ENCODE data around the gene PPM1D. TPM values are rescaled to one million over a fixed set of nuclear protein-coding genes. Genes with fewer than 3 reads are reported as not detected.

Gene PPM1D
- polyA plus RNA-seq, 1 of the 3 experiments (the other 2 are of a cell fraction) = 8.8 TPM

GRCh38 chr17:60601447-60602384, 1.7 kb downstream of the PPM1D start:
- H3K9me2 ChIP-seq = no peaks in the 10 kb centered on the region
- WGBS (ENCODE audit: low lambda C conversion rate) = under 1% methylated on average over 14 of the region's 14 CpGs
- H3K27ac ChIP-seq (ENCODE audit: low read depth in 2 of 2, low read length in 1 of 2) = peak overlapping the region; percentile 73 to 94
- peak overlapping the region; percentile 78 to 97 for H3K4me3 ChIP-seq (ENCODE audit: low read depth in 2 of 2, low read length in 1 of 2)
- H3K4me1 ChIP-seq (ENCODE audit: control insufficient read depth in 1 of 2, insufficient read depth in 2 of 2, low read depth in 1 of 2, low read length in 1 of 2) = peaks cover 3 to 18% of the 10 kb centered on the region in 2 experiments
- peaks cover 66% of the 10 kb centered on the region for H3K79me2 ChIP-seq (ENCODE audit: insufficient read depth)
- H3F3A ChIP-seq (replicated peaks; ENCODE audit: insufficient read depth) = peaks cover 43% of the 10 kb centered on the region
- H3K9me3 ChIP-seq = no peaks in the 10 kb centered on the region
- peaks cover 58% of the 10 kb centered on the region for H4K20me1 ChIP-seq (ENCODE audit: insufficient read depth)
- H3K36me3 ChIP-seq (replicated peaks in 1 of 2; ENCODE audit: control insufficient read depth in 1 of 2, insufficient read depth in 2 of 2, low read length in 1 of 2) = peaks cover 0 to 4% of the 10 kb centered on the region in 2 experiments
- DNase-seq = peak; percentile 79
- CTCF ChIA-PET = interaction anchor here (0.6 to 8.1 kb wide), 18 partner anchors 8 to 612 kb away, joined by 3 to 68 read pairs (median 4); no protein-coding TSS in a partner anchor
- H3K9ac ChIP-seq = peak overlapping the region; percentile 96
- H3K27me3 ChIP-seq (ENCODE audit: insufficient read depth) = no peaks in the 10 kb centered on the region
- H3K4me2 ChIP-seq = peak overlapping the region; percentile 90
- H2AFZ ChIP-seq (ENCODE audit: low read depth) = peak overlapping the region; percentile 40; the same call in 1 of the 2 replicates
- POLR2A ChIA-PET = interaction anchor here (1.5 kb wide), 1 partner anchor 11 kb away, joined by 3 read pairs; no protein-coding TSS in a partner anchor
- TF ChIP-seq ELF1 (IDR thresholded peaks at IDR 0.05) = no peak
- TF ChIP-seq FOXJ3 (CRISPR knock-in tag; IDR thresholded peaks at IDR 0.05) = no peak
- TF ChIP-seq FOXM1 (IDR thresholded peaks at IDR 0.05; ENCODE audit: low read depth) = no peak
- TF ChIP-seq, protein P1, sequence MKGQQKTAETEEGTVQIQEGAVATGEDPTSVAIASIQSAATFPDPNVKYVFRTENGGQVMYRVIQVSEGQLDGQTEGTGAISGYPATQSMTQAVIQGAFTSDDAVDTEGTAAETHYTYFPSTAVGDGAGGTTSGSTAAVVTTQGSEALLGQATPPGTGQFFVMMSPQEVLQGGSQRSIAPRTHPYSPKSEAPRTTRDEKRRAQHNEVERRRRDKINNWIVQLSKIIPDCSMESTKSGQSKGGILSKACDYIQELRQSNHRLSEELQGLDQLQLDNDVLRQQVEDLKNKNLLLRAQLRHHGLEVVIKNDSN (IDR thresholded peaks at IDR 0.05; ENCODE audit: borderline replicate concordance, low read depth) = no peak
- TF ChIP-seq EZH2phosphoT487 (IDR thresholded peaks at IDR 0.05; ENCODE audit: borderline replicate concordance, low read depth) = no peak
- no peak for TF ChIP-seq YY1 (IDR thresholded peaks at IDR 0.05; ENCODE audit: low read depth)
- TF ChIP-seq TCF12 (IDR thresholded peaks at IDR 0.05) = no peak
- no peak for TF ChIP-seq TEAD4 (IDR thresholded peaks at IDR 0.05; ENCODE audit: borderline replicate concordance, insufficient read depth)
- TF ChIP-seq RXRA (IDR thresholded peaks at IDR 0.05; ENCODE audit: borderline replicate concordance, low read depth) = no peak
- peak; percentile 99 for TF ChIP-seq PBX3 (IDR thresholded peaks at IDR 0.05)
- no peak for TF ChIP-seq NRF1 (IDR thresholded peaks at IDR 0.05; ENCODE audit: low read depth, low read length)
- TF ChIP-seq EP300 (IDR thresholded peaks at IDR 0.05; ENCODE audit: borderline replicate concordance in 1 of 2, low read depth in 1 of 2, low read length in 1 of 2) = peak in 1 of 2 experiments; percentile 18; a peak in 1 of 4 replicates
- no peak for TF ChIP-seq CHD2 (IDR thresholded peaks at IDR 0.05; ENCODE audit: low read length, partially characterized antibody)
- TF ChIP-seq RFX5 (IDR thresholded peaks at IDR 0.05; ENCODE audit: low read length) = no peak
- TF ChIP-seq RCOR1 (IDR thresholded peaks at IDR 0.05; ENCODE audit: low read length) = no peak; the same call in 1 of the 2 replicates
- TF ChIP-seq, protein P2, sequence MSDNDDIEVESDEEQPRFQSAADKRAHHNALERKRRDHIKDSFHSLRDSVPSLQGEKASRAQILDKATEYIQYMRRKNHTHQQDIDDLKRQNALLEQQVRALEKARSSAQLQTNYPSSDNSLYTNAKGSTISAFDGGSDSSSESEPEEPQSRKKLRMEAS (IDR thresholded peaks at IDR 0.05; ENCODE audit: low read depth) = peak; percentile 1; the same call in 1 of the 2 replicates
- TF ChIP-seq POLR2AphosphoS5 (IDR thresholded peaks at IDR 0.05; ENCODE audit: low read depth, low read length) = no peak; the same call in 1 of the 2 replicates
- TF ChIP-seq SIN3A (IDR thresholded peaks at IDR 0.05; ENCODE audit: borderline replicate concordance, low read depth, low read length) = peak; percentile 68; the same call in 1 of the 2 replicates
- no peak for TF ChIP-seq SMC3 (IDR thresholded peaks at IDR 0.05; ENCODE audit: low read depth, low read length)
- TF ChIP-seq FOSL2 (IDR thresholded peaks at IDR 0.05; ENCODE audit: borderline replicate concordance, low read depth) = no peak
- no peak for TF ChIP-seq TAF1 (IDR thresholded peaks at IDR 0.05; ENCODE audit: borderline replicate concordance, low read depth, low read length)
- TF ChIP-seq, protein P3, sequence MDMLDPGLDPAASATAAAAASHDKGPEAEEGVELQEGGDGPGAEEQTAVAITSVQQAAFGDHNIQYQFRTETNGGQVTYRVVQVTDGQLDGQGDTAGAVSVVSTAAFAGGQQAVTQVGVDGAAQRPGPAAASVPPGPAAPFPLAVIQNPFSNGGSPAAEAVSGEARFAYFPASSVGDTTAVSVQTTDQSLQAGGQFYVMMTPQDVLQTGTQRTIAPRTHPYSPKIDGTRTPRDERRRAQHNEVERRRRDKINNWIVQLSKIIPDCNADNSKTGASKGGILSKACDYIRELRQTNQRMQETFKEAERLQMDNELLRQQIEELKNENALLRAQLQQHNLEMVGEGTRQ (IDR thresholded peaks at IDR 0.05; ENCODE audit: borderline replicate concordance, low read depth, low read length) = no peak
- TF ChIP-seq, protein P4, sequence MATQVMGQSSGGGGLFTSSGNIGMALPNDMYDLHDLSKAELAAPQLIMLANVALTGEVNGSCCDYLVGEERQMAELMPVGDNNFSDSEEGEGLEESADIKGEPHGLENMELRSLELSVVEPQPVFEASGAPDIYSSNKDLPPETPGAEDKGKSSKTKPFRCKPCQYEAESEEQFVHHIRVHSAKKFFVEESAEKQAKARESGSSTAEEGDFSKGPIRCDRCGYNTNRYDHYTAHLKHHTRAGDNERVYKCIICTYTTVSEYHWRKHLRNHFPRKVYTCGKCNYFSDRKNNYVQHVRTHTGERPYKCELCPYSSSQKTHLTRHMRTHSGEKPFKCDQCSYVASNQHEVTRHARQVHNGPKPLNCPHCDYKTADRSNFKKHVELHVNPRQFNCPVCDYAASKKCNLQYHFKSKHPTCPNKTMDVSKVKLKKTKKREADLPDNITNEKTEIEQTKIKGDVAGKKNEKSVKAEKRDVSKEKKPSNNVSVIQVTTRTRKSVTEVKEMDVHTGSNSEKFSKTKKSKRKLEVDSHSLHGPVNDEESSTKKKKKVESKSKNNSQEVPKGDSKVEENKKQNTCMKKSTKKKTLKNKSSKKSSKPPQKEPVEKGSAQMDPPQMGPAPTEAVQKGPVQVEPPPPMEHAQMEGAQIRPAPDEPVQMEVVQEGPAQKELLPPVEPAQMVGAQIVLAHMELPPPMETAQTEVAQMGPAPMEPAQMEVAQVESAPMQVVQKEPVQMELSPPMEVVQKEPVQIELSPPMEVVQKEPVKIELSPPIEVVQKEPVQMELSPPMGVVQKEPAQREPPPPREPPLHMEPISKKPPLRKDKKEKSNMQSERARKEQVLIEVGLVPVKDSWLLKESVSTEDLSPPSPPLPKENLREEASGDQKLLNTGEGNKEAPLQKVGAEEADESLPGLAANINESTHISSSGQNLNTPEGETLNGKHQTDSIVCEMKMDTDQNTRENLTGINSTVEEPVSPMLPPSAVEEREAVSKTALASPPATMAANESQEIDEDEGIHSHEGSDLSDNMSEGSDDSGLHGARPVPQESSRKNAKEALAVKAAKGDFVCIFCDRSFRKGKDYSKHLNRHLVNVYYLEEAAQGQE (IDR thresholded peaks at IDR 0.05; ENCODE audit: low read depth, low read length) = no peak

Measured in SK-N-SH (cell line).